Astrocyte (in vitro differentiated cells and primary cell): Measurements from ENCODE around the gene FFAR1.

Source experiments
- EZH2 ChIP-seq: IDR thresholded peaks from 2 replicates; pipeline ENCODE4 v1.6.1; 2012; ENCODE audit warnings: mild to moderate bottlenecking, low read length, inconsistent platforms; ENCODE audit not compliant: insufficient read depth
- TF ChIP-seq, protein P1 (sequence below): IDR thresholded peaks from 2 replicates; pipeline ENCODE4 v1.5.1; 2011; ENCODE audit warnings: low read depth, mild to moderate bottlenecking, inconsistent platforms, low read length, moderate library complexity; ENCODE audit not compliant: insufficient read depth

DNA sequence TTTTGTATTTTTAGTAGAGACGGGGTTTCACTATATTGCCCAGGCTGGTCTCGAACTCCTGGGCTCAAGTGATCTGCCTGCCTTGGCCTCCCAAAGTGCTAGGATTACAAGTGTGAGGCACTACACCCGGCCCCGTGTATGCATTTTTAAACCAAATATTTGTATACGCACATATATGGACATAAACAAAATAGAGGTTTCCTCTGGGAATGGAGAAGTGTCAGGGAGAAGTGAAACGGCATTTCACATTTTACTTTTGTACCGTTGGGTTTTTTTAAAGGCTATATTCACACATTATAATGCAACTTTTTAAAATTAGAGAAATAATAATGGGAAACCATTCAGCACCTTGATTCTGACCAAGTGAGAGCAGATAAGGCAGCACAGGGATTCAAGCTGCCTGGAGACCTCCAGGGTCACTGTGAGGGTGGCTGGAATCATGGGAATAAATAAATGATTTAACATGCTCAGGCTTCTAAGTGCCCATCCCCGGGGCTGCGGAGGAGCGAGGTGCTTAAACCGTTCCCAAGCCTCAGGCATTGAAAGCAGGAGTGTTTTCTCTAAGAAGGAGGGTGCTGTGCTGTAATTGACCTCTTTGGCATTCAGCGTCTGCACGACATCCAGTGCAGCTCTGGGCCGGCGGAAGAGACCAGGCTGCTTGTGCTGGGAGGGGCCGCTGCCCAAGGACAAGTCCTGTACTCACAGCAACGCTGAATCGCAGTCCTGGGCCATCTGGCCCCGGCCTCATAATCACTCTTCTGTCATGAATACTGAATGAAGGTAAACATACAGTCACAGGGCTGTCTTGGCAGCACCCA lies 47.9 kb downstream of the FFAR1 start:
- TF ChIP-seq, protein P1, sequence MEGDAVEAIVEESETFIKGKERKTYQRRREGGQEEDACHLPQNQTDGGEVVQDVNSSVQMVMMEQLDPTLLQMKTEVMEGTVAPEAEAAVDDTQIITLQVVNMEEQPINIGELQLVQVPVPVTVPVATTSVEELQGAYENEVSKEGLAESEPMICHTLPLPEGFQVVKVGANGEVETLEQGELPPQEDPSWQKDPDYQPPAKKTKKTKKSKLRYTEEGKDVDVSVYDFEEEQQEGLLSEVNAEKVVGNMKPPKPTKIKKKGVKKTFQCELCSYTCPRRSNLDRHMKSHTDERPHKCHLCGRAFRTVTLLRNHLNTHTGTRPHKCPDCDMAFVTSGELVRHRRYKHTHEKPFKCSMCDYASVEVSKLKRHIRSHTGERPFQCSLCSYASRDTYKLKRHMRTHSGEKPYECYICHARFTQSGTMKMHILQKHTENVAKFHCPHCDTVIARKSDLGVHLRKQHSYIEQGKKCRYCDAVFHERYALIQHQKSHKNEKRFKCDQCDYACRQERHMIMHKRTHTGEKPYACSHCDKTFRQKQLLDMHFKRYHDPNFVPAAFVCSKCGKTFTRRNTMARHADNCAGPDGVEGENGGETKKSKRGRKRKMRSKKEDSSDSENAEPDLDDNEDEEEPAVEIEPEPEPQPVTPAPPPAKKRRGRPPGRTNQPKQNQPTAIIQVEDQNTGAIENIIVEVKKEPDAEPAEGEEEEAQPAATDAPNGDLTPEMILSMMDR = no peak
- no peak for TF ChIP-seq EZH2
